CD4-positive, alpha-beta memory T cell (primary cell): ENCODE results near the gene ECI1. TPM values are rescaled to one million over a fixed set of nuclear protein-coding genes. Genes with fewer than 3 reads are reported as not detected.

Experiments
- CTCF ChIA-PET: fragments of 350-600 bp; sonication (Branson Sonifier 250); formaldehyde crosslinking; loops from one replicate; lab custom pipeline; 2021; ENCODE audit warnings: inconsistent platforms; ENCODE audit not compliant: partially characterized antibody; lab: Charles Lee
- POLR2A ChIA-PET: fragments of 350-600 bp; sonication (Branson Sonifier 250); formaldehyde crosslinking; loops from one replicate; lab custom pipeline; 2021; ENCODE audit not compliant: partially characterized antibody; lab: Charles Lee
- DNase-seq, 5 donors: peaks; one replicate each; pipeline versions ENCODE4 v3.0.0 to v3.0.0-alpha.2; 2020 to 2022; ENCODE audit warnings: mixed read lengths in 1 of 5
- H3K27ac ChIP-seq: one replicate; pipeline ENCODE4 v1.7.0; 2013; ENCODE audit warnings: low read depth, low read length
- H3K27me3 ChIP-seq: 2 replicates; pipeline ENCODE4 v1.7.0; 2013; ENCODE audit warnings: mild to moderate bottlenecking, low read length, moderate library complexity; ENCODE audit not compliant: insufficient read depth
- H3K36me3 ChIP-seq: 2 replicates; pipeline ENCODE4 v1.7.0; 2013; ENCODE audit warnings: mild to moderate bottlenecking, low read length, moderate library complexity; ENCODE audit not compliant: insufficient read depth
- H3K4me1 ChIP-seq: 2 replicates; pipeline ENCODE4 v1.7.0; 2013; ENCODE audit warnings: mild to moderate bottlenecking, low read length, moderate library complexity; ENCODE audit not compliant: insufficient read depth
- H3K4me3 ChIP-seq, 2 donors: one replicate each; pipeline ENCODE4 v1.7.0; 2013; ENCODE audit warnings: low read length in 2 of 2, mild to moderate bottlenecking in 1 of 2
- H3K9me3 ChIP-seq, 2 donors: one replicate each; pipeline ENCODE4 v1.7.0; 2013; ENCODE audit warnings: low read length in 2 of 2, control low read depth in 1 of 2; ENCODE audit not compliant: control insufficient read depth in 1 of 2
- H3K27ac Mint-ChIP-seq, 7 donors: one replicate each; pipeline ENCODE4 v1.8.0; 2020 to 2021; ENCODE audit warnings: mixed read lengths in 7 of 7, mild to moderate bottlenecking in 6 of 7, inconsistent platforms in 3 of 7, moderate library complexity in 3 of 7
- H3K27me3 Mint-ChIP-seq, 2 donors: one replicate each; pipeline ENCODE4 v1.8.0; 2020 to 2021; ENCODE audit warnings: mixed read lengths in 2 of 2
- H3K36me3 Mint-ChIP-seq, 2 donors: one replicate each; pipeline ENCODE4 v1.8.0; 2020 to 2021; ENCODE audit warnings: mixed read lengths in 2 of 2, inconsistent platforms in 1 of 2, mild to moderate bottlenecking in 1 of 2
- H3K4me1 Mint-ChIP-seq, 4 donors: one replicate each; pipeline ENCODE4 v1.8.0; 2020 to 2021; ENCODE audit warnings: mixed read lengths in 4 of 4, mild to moderate bottlenecking in 1 of 4
- H3K4me3 Mint-ChIP-seq, 8 donors: one replicate each; pipeline ENCODE4 v1.8.0; 2020 to 2021; ENCODE audit warnings: mixed read lengths in 8 of 8, mild to moderate bottlenecking in 7 of 8, moderate library complexity in 6 of 8, inconsistent platforms in 3 of 8
- H3K9me3 Mint-ChIP-seq, 8 donors: one replicate each; pipeline ENCODE4 v1.8.0; 2020 to 2021; ENCODE audit warnings: mixed read lengths in 8 of 8, mild to moderate bottlenecking in 5 of 8, inconsistent platforms in 3 of 8, moderate library complexity in 1 of 8
- intact Hi-C: fragments of 100-400 bp; cut with micrococcal nuclease; formaldehyde crosslinking; loops from one replicate; pipeline ENCODE4 v1.15.1; 2023
- polyA plus RNA-seq, 2 donors: library from polyadenylated mRNA; unstranded; fragments of 300-500 nt; fragmentation: Illumina TruSeq; gene quantifications; one replicate each; pipeline ENCODE4 v1.2.3, GENCODE V29; 2021
- total RNA-seq, 2 experiments: library from RNA; stranded (reverse); gene quantifications; one replicate each; pipeline ENCODE4 v1.2.3, GENCODE V29; 2021

ECI1 gene
- total and polyA plus RNA-seq, 4 experiments from 2014 or later, result 33.0 to 51.1 (median 41.0) TPM

DNA sequence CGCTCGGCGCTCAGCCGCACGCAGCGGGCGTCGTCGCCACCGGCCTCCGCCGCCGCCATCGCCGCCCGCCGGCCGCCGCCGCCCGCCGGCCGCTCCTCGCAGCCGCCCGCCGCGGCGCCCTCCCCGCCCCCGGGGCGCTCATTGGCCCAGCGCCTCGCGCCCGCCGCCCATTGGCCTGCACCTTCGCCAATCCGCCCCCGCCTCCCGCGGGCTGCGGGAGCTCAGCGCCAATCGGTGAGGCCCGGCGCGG is 36.7 kb downstream of the ECI1 start, which contains the start of gene PGP:
TSS of gene PGP (minus strand) at position 122 of the 250 bp plus-strand sequence. CDS start at position 59, 63 bp downstream.
- Histone ChIP-seq H3K4me3 (peak within 1 kb of the TSS; percentile 65 to 92), H3K27ac (peak within 1 kb of the TSS; percentile 83), H3K27me3 (no peaks in the 10 kb centered on the region), H3K4me1 (peaks cover 20% of the 10 kb centered on the region), H3K36me3 (peaks cover 9% of the 10 kb centered on the region), H3K9me3 (no peaks in the 10 kb centered on the region)
- H3K27ac Mint-ChIP-seq, result peak within 1 kb of the TSS; percentile 64 to 93 (median 89)
- no peaks in the 10 kb centered on the region for H3K9me3 Mint-ChIP-seq
- peaks cover 8 to 27% (median 17%) of the 10 kb centered on the region in 4 donors for H3K4me1 Mint-ChIP-seq
- ChIA-PET POLR2A (interaction anchor here (0.6 to 3.3 kb wide), 19 partner anchors 9 to 404 kb away, joined by 3 to 48 read pairs (median 5); partner anchors contain the start of genes ATP6V0C, E4F1, ECI1 and MLST8), CTCF (interaction anchor here (0.6 to 1.4 kb wide), 3 partner anchors 8 to 60 kb away, joined by 3 to 4 read pairs (median 3); partner anchors contain the start of genes E4F1 and TRAF7)
- H3K4me3 Mint-ChIP-seq, result peak within 1 kb of the TSS; percentile 81 to 89 (median 86)
- H3K36me3 Mint-ChIP-seq, result peaks cover 0 to 8% of the 10 kb centered on the region in 2 donors
- intact Hi-C loops, result loop anchor here (2.0 kb wide), 3 partner anchors 36 to 60 kb away; partner anchors contain the start of genes ECI1, RNPS1 and TRAF7
- no peak for DNase-seq
- no peaks in the 10 kb centered on the region for H3K27me3 Mint-ChIP-seq

DNA sequence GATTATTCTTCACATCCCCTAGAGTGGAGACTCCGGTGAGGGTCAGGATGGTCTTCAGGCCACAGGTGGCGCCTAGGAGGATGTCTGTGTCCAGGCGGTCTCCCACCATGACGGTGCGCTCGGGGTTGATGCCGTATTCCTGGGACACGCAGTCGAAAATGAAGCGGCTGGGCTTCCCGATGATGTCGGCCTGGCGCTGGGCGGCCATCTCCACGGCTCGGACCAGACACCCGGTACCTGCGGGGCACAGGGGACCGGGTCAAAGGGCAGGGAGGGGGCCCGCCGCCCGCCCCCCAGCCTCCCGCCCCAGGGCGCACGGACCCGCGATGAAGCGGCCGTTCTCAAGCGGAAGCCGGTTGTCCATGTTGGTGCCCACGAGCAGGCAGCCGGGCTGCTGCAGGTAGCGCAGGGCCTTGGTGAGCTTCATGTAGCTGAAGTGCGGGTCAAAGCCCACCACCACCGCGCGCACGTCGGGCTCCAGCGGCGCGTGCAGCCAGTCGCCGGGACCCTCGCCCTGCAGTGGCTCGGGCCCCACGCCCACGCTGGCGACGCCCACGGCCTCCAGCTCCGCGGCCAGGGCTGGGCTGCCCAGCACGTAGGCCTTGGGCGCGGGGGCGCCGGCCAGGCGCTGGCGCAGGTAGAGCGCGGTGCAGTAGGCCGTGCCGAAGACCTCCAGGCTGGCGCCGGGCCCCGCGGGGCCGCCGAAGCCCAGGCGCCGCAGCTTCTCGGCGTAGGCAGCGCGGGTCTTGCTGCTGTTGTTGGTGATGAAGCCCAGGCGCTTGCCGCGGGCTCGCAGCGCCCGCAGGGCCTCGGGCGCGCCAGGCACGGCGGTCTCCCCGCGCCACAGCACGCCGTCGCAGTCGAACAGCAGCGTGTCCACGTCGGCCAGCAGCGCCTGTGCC is 37.3 kb downstream of the ECI1 start:
- CTCF ChIA-PET, result interaction anchor here (0.9 to 1.4 kb wide), 2 partner anchors 9 to 59 kb away, joined by 3 to 4 read pairs; partner anchors contain the start of genes E4F1 and TRAF7
- peaks cover 0 to 10% of the 10 kb centered on the region in 2 donors for H3K36me3 Mint-ChIP-seq
- POLR2A ChIA-PET, result interaction anchor here (0.6 to 3.3 kb wide), 19 partner anchors 8 to 403 kb away, joined by 3 to 48 read pairs (median 5); partner anchors contain the start of genes ATP6V0C, E4F1, ECI1 and MLST8
- Histone ChIP-seq H3K36me3 (peaks cover 9% of the 10 kb centered on the region), H3K27me3 (no peaks in the 10 kb centered on the region), H3K9me3 (no peaks in the 10 kb centered on the region), H3K4me1 (peaks cover 20% of the 10 kb centered on the region), H3K27ac (peak overlapping the region; percentile 55), H3K4me3 (peak overlapping the region in 1 of 2 donors; percentile 51)
- no peaks in the 10 kb centered on the region for H3K27me3 Mint-ChIP-seq
- H3K4me1 Mint-ChIP-seq, result peaks cover 8 to 27% (median 17%) of the 10 kb centered on the region in 4 donors
- no peak for DNase-seq
- peak overlapping the region in 4 of 7 donors; percentile 13 to 83 (median 28) for H3K27ac Mint-ChIP-seq
- no peaks in the 10 kb centered on the region for H3K9me3 Mint-ChIP-seq
- intact Hi-C loops, result loop anchor here (2.0 kb wide), 3 partner anchors 37 to 59 kb away; partner anchors contain the start of genes ECI1, RNPS1 and TRAF7
- peak overlapping the region; percentile 74 to 80 (median 77) for H3K4me3 Mint-ChIP-seq

DNA sequence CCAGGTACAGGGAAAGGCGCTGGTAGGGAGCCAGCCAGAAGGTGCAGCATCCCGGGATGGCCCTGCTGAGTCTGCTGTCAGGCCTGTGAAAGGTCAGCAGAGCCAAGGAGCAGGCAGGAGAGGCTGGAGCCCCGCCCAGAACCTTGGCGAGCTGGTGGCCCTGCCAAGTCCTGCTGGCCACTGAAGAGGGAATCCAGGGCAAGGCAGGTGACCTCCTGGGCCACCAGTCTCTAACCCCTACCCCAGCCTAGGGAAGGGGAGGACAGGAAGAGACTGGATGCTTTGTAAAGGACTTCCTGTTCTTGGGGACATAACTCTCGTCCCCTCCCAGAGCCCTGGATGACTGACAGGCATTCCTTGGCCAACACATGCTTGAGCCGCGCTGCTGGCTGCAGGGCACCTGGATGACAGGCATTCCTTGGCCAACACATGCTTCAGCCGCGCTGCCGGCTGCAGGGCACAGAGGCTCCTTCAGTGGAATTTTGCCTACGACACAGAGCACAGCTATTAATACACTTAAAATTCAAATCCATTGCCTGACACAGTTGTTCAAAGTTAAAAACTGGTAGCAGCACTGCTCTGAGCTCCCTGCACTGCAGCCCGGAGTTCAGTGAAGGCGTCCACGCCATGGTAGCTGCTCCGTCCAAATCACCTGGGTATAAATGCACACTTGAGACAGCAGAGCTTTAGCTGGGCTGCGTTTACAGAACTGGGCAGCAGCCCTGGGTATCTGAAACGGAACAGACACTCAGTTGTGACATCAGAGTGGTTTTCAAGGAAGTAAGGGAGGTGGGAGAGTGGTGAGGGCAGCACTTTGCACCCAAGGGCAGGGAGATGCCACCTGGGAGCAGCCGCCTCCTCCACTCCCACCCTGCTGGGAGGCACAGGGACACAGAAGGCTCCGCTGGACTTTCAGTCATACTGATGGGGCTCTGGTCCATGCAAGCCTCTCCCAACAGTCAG is 38.7 kb downstream of the ECI1 start:
- Histone ChIP-seq H3K27me3 (no peaks in the 10 kb centered on the region), H3K4me1 (peaks cover 20% of the 10 kb centered on the region), H3K36me3 (peaks cover 16% of the 10 kb centered on the region), H3K27ac (no peak overlapping the region), H3K9me3 (no peaks in the 10 kb centered on the region), H3K4me3 (no peak overlapping the region)
- ChIA-PET POLR2A (interaction anchor here (0.7 to 1.0 kb wide), 2 partner anchors 241 to 325 kb away, joined by 3 to 4 read pairs; partner anchors contain the start of genes PDPK1 and TBL3), CTCF (no interaction called here)
- Mint-ChIP-seq H3K36me3 (peaks cover 2 to 17% of the 10 kb centered on the region in 2 donors), H3K27ac (peak overlapping the region in 3 of 7 donors; percentile 36 to 83 (median 72)), H3K27me3 (no peaks in the 10 kb centered on the region), H3K4me1 (peaks cover 9 to 30% (median 20%) of the 10 kb centered on the region in 4 donors), H3K4me3 (peak overlapping the region; percentile 74 to 80 (median 77)), H3K9me3 (no peaks in the 10 kb centered on the region)
- no peak for DNase-seq
- intact Hi-C loops, result no loop called here

DNA sequence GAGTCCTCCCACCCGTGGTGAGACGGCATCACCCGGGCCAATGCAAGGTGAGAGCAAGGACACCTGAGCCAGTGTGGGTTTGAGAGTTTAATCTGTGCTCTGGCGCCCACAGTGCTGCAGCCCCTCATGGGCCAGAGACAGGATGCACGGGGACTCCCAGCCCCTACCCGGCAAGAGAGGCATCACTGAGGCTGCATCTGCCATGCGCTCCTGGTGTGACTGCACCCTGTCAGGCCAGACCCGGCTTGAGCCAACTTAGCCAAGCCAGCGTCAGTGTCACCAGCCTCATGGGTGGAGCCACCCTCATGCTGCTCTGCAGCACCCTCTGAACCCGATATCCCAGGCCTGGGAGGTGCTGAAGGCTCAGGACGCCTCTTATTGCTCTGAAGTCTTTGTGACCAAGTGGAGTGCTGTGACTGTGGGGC is 39.5 kb downstream of the ECI1 start:
- Histone ChIP-seq H3K4me1 (peaks cover 27% of the 10 kb centered on the region), H3K27ac (no peak overlapping the region), H3K36me3 (peaks cover 19% of the 10 kb centered on the region), H3K27me3 (no peaks in the 10 kb centered on the region), H3K9me3 (no peaks in the 10 kb centered on the region), H3K4me3 (no peak overlapping the region)
- CTCF ChIA-PET, result no interaction called here
- Mint-ChIP-seq H3K9me3 (no peaks in the 10 kb centered on the region), H3K4me1 (peaks cover 12 to 36% (median 23%) of the 10 kb centered on the region in 4 donors), H3K27ac (peak overlapping the region in 2 of 7 donors; percentile 10 to 67), H3K4me3 (peak overlapping the region in 3 of 8 donors; percentile 48 to 63 (median 57)), H3K36me3 (peaks cover 6 to 22% of the 10 kb centered on the region in 2 donors), H3K27me3 (no peaks in the 10 kb centered on the region)
- intact Hi-C loops, result no loop called here
- POLR2A ChIA-PET, result interaction anchor here (0.7 to 1.0 kb wide), 2 partner anchors 240 to 325 kb away, joined by 3 to 4 read pairs; partner anchors contain the start of genes PDPK1 and TBL3
- DNase-seq, result no peak

DNA sequence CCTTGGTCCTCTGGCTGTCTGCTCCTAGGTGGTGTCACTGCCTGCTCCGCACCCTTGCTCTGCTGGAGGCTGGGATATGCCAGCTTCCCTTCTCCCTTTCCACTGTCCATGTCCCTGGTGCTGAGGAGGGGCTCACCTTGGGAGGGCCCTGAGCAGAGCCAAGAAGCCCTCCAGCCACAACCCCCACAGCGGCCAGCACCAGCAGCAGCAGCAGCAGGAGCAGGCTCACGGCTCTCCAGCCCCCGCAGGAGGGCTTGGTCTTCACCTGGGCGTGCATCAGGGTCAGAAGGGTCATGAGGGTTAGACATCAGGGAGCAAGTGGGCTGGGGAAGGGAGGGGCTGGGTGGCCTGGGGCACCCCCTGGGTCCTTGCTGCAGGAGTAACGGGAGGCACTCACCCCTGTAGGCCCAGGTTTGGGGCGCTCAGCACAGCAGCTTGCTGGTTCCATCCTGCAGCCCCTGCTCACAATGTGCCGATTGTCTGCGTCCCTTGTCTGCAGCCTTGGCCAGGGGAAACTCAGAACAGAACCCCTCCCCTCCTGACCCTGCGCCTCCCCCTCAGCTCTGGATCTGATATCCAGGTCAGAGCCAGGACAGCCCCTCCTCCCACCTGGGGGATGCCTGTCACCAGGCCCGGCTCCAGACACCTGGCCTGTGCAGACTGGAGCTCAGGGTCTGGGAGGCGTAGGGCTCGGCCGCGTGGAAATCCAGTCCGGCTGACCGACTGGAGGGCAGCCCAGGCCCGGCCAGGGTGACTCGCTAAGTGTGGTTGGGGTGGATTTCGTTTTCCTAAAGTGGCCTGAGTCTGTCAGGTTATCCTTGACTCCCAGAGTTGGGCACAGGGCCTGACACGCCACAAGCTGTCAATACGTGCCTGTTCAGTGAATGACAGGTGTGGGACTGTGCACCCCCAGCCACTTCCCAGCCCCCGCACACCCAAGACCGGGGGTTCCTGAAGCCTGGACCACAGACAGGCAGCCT is 40.7 kb downstream of the ECI1 start, which contains the start of gene BRICD5:
TSS of gene BRICD5 (minus strand) at position 478 of the 980 bp plus-strand sequence. CDS start at position 448, 30 bp downstream.
- Mint-ChIP-seq H3K27ac (peak within 1 kb of the TSS in 3 of 7 donors; percentile 10 to 67 (median 46)), H3K4me3 (no peak within 1 kb of the TSS), H3K36me3 (peaks cover 6 to 24% of the 10 kb centered on the region in 2 donors), H3K4me1 (peaks cover 15 to 44% (median 29%) of the 10 kb centered on the region in 4 donors), H3K27me3 (no peaks in the 10 kb centered on the region), H3K9me3 (no peaks in the 10 kb centered on the region)
- intact Hi-C loops, result no loop called here
- no peaks in the 10 kb centered on the region for H3K9me3 ChIP-seq
- no peak within 1 kb of the TSS for H3K4me3 ChIP-seq
- POLR2A ChIA-PET, result interaction anchor here (1.2 to 1.3 kb wide), 2 partner anchors 12 to 322 kb away, joined by 3 read pairs; partner anchors contain the start of gene E4F1
- CTCF ChIA-PET, result no interaction called here
- H3K27me3 ChIP-seq, result no peaks in the 10 kb centered on the region
- DNase-seq, result peak in 1 of 5 donors; percentile 38
- H3K27ac ChIP-seq, result no peak within 1 kb of the TSS
- H3K4me1 ChIP-seq, result peaks cover 40% of the 10 kb centered on the region
- peaks cover 19% of the 10 kb centered on the region for H3K36me3 ChIP-seq
